GM19193 (cell line): Measurements from ENCODE around the gene GUCD1.

Experiments
- POLR2A ChIP-seq: IDR thresholded peaks from 4 replicates; pipeline ENCODE4 v1.6.1; 2011; ENCODE audit not compliant: insufficient read depth, insufficient read length; ENCODE audit errors: extremely low read depth

The GUCD1 gene

DNA sequence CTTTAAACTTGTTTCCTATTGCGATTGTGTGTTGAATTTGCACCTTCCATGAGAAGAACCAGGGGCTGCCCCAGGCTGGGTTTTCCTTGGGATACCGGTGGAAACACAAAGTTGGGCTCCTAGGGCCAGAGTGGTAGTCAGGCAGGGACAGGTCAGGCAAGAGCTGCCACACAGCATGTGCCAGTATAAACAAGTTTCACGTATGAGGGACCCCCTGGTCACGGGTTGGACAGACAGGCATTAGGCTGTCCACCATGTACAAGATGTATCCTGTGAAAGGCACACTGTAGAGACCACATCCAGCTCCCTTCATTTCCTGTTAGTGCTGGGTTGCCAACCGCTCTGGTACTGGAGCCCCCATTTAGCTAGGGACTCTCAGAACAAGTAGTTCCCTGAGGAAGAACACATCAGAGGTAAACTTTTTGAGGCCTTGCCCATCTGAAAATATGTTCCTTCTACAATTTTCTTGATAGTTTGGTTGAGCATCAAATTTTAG, 51.0 kb downstream of the GUCD1 start:
- no peak for TF ChIP-seq POLR2A

DNA sequence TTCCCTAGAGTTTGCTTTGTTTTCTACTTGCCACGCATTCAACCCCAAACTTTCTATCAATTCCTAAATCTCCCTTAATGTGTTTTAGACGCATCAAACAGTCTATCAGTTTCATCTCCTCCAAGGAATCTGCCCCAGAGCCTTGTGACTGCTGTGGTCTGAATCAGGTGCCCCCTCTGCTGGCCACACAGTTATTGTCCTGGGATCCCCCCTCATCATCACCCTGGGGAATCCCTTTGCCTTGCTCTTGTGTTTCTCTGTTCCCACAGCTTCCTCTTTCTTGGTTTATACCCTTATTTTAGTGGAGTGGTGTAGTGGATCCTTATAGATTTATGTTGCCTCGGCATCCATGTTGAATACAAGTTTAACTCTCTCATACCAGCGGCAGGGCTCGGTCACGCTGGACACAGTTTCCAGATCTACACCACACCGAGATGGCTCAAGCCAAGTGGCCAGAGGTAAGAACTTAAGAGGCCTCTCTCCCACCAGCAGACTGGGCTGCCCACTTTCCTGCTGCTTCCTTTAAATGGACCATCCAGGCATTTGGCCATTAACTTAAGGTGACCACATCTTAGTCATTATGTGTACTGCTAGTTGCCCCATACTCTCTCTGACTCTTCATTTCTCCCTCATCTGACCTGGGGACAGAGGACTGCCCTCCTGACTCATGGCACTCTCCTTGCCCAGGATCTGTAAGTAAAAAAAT, 51.6 kb downstream of the GUCD1 start:
- no peak for TF ChIP-seq POLR2A

GRCh38 chr22:24502541-24502940, 52.4 kb downstream of the GUCD1 start:
- no peak for TF ChIP-seq POLR2A

DNA sequence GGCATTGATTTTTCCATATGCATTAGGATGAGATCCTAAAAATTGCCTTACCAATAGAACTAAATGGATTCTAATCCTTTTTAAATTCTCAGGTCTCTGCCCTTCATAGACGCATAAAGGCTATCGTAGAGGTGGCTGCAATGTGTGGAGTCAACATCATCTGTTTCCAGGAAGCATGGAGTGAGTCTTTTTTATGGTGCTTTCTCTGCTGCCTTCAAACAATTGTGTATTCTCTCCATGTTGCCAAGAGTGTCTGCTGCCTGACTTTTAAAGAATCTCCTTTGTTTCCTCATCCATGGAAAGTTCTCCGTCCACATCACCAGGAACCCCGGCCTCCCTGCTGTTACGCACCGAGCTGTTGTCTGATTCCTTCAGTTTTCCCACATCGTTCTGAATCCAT, 52.9 kb downstream of the GUCD1 start:
- TF ChIP-seq POLR2A = no peak

DNA sequence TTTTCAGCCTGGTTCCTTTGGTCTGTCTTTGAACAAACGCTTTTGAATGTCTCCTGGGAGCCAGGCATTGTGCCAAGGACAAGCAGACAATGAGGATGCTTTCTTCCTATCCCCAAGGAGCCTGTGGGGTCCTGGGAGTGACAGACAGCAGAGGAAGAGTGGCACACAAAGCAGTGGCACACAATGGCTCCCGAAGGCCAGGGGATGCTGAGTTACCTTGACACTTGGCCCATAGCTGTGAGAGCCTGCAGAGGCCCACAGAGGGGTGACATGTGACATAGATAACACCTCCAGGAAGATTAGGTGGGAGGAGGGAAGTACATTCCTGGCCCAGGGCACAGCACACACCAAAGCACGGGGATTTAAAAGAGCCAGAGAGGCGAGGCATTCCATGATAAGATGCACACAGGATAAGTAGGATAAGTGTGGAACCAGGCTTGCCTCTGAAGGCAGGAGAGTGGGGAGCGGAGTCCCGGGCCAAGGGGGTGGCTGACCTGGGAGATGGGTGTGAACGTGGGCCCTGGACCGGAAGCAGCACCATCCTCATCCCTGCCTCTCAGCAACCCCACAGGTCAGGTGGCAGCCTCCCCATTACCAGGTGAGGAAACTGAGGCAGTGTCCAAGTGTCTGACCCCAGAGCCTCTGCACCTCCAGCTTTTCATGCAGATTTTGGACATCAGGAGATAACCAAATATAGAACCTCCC, 53.5 kb downstream of the GUCD1 start:
- TF ChIP-seq POLR2A = no peak

DNA sequence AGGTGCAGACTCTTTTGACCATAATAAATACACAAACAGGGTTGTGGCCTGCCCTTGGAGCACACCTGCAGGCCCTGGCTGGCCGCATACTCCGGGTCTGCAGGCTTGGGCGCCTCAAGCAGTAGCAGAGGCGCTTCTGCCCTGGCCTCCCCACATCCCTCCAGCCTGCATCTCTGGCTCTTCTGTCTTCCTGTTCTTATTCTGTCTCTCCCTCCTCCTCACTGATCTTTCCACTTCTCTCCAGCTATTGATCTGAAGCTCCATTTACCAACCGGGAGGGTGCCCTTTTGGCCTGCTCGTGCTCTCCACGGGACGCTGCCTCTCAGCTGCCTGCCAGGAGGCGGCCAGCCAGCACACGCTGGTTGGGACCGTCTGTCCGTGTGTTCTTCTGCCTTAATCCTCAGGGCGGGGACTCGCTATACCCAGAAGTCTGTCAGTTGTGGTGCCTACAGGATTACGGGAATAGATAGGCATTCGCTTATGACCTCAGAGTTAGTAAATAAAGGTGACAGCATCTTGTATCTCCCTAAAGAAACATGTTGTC, 54.6 kb downstream of the GUCD1 start:
- no peak for TF ChIP-seq POLR2A

DNA sequence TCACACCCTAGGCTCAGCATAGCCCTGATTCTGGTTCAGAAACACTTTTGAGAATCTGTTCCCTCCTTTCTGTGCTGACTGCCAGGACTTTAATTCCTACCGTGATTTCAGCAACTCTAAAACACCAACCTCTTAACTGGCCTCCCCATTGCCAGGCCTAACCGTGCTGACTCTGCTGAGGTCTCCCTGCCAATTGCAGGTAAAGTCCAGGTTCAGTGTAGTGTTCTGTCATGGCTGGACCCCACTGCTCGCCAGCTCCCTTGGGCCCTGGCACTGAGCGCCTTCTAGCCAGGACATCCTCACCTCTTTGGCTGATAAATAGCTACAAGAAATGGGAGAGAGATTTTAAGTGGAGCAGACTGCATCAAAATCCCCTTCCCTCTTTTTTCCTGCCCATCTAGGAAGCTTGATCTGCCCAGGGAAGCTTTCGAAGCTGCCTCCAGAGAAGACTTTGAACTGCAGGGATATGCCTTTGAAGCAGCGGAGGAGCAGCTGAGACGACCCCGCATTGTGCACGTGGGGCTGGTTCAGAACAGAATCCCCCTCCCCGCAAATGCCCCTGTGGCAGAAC, 55.1 kb downstream of the GUCD1 start:
- TF ChIP-seq POLR2A = no peak

DNA sequence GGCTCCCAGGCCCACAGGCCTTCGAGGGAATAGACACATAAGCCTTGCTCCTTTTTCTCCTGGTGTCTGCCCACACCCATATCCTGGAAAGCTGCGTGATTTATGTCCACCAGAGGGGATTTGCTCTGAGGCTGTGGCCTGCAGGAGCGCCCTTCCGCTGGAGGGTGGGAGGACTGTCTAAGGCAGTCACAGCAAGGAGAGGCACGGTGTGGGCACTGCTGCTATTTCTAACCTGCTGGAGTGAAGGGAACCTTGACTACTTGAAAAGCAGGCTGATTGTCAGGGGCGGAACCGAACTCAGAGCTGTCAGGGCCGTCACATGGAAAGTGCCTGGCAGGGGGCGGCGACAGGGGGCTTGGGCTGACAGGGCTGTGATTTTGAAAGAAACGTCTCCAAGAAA, 56.1 kb downstream of the GUCD1 start:
- TF ChIP-seq POLR2A = no peak

DNA sequence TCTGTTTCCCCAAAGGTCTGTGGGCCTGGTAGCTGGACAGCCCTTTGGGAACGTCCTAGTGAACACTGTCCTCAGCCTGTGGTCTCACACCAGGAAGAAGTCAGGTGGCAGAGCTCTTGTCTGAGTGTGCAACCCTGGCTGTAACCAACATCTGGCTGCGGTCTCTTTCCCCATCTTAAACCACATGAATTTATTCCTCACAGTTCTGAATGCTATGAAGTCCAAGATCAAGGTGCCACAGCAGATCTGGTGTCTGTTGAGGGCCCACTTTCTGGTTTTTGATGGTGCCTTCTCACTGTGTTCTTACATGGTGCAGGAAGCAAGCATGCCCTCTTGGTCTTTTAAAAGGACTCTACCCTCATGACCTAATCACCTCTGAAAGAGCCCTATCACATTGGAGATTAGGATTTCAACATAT, 57.1 kb downstream of the GUCD1 start:
- no peak for TF ChIP-seq POLR2A

DNA sequence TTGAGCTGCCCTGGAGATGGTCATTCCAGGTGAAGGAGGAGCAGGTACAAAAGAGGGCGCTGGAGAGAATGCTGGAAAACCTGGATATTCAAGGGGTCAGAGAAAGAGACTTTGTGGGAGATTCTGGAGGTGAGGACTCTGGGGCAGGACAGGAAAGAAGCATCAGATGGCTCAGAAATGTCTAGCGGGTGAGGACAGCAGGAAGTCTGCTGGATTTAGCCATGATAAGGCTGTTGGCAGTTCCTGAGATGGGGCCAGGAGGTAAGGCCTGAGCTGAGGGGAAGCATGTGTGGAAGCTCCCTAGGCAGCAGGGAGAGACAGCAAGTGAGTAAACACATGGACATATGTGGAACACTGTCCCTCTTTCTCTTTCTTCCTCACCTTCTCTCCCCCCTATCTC, 58.3 kb downstream of the GUCD1 start:
- no peak for TF ChIP-seq POLR2A

- no peak for TF ChIP-seq POLR2A
Observed at GRCh38 chr22:24496234-24496633, 58.7 kb downstream of the GUCD1 start.

GRCh38 chr22:24495365-24495675, 59.6 kb downstream of the GUCD1 start:
- TF ChIP-seq POLR2A = no peak

GRCh38 chr22:24494528-24495364, 60.2 kb downstream of the GUCD1 start, which contains the start of gene UPB1:
Gene UPB1 (plus strand): TSS chr22:24495332. CDS start chr22:24495404, 72 bp downstream.
- TF ChIP-seq POLR2A = no peak

GRCh38 chr22:24494167-24494527, 60.8 kb downstream of the GUCD1 start:
- no peak for TF ChIP-seq POLR2A

GRCh38 chr22:24492391-24492790, 62.5 kb downstream of the GUCD1 start:
- no peak for TF ChIP-seq POLR2A
